Osteoblast (primary cell): ENCODE measurements around the gene CDKN2B-AS1. TPM values are rescaled to one million over a fixed set of nuclear protein-coding genes. Genes with fewer than 3 reads are reported as not detected.

Source experiments
- DNase-seq: peaks from one replicate; pipeline ENCODE4 v3.0.0; 2011; ENCODE audit warnings: low spot score, mixed read lengths; ENCODE audit not compliant: insufficient read length; ENCODE audit errors: missing footprints
- H2AFZ ChIP-seq: 2 replicates; pipeline ENCODE4 v1.6.0; 2011; ENCODE audit warnings: mild to moderate bottlenecking, low read length
- H3K27ac ChIP-seq: 2 replicates; pipeline ENCODE4 v1.5.1; 2011; ENCODE audit warnings: mild to moderate bottlenecking, low read depth, low read length, moderate library complexity
- H3K27me3 ChIP-seq: 2 replicates; pipeline ENCODE4 v1.6.0; 2012; ENCODE audit warnings: mild to moderate bottlenecking, control low read depth, inconsistent platforms, low read length, moderate library complexity; ENCODE audit not compliant: insufficient read depth
- H3K36me3 ChIP-seq: 2 replicates; pipeline ENCODE4 v1.5.1; 2011; ENCODE audit warnings: mild to moderate bottlenecking, low read length, control low read depth, moderate library complexity; ENCODE audit not compliant: insufficient read depth
- H3K4me1 ChIP-seq: 2 replicates; pipeline ENCODE4 v1.5.1; 2011; ENCODE audit warnings: mild to moderate bottlenecking, low read length, control low read depth, moderate library complexity; ENCODE audit not compliant: insufficient read depth
- H3K4me2 ChIP-seq: 2 replicates; pipeline ENCODE4 v1.6.0; 2011; ENCODE audit warnings: mild to moderate bottlenecking, low read length; ENCODE audit not compliant: insufficient read depth
- H3K4me3 ChIP-seq: fragments of 200-600 bp; sonication (generic); 3 replicates; pipeline ENCODE4 v1.5.1; 2012; ENCODE audit warnings: mild to moderate bottlenecking, low read length, inconsistent platforms; ENCODE audit not compliant: insufficient read depth
- H3K79me2 ChIP-seq: 2 replicates; pipeline ENCODE4 v1.6.0; 2012; ENCODE audit warnings: mild to moderate bottlenecking, low read length, control low read depth, inconsistent platforms; ENCODE audit not compliant: insufficient read depth
- H3K9me3 ChIP-seq: 2 replicates; pipeline ENCODE4 v1.5.1; 2011; ENCODE audit warnings: low read depth, low read length, control low read depth
- H4K20me1 ChIP-seq: 2 replicates; pipeline ENCODE4 v1.6.0; 2012; ENCODE audit warnings: mild to moderate bottlenecking, low read length, control low read depth; ENCODE audit not compliant: insufficient read depth
- total RNA-seq: library from RNA; depleted of rRNA; stranded (reverse); fragments of >200 nt; gene quantifications from 2 replicates; pipeline ENCODE4 v1.2.3, GENCODE V29; 2012
- TF ChIP-seq, protein P1 (sequence below): IDR thresholded peaks from 2 replicates; pipeline ENCODE4 v1.5.1; 2011; ENCODE audit warnings: mild to moderate bottlenecking, low read depth, low read length, moderate library complexity; ENCODE audit errors: extremely low read depth

CDKN2B-AS1 gene
- total RNA-seq, 1 donor, result 15.2 TPM

DNA sequence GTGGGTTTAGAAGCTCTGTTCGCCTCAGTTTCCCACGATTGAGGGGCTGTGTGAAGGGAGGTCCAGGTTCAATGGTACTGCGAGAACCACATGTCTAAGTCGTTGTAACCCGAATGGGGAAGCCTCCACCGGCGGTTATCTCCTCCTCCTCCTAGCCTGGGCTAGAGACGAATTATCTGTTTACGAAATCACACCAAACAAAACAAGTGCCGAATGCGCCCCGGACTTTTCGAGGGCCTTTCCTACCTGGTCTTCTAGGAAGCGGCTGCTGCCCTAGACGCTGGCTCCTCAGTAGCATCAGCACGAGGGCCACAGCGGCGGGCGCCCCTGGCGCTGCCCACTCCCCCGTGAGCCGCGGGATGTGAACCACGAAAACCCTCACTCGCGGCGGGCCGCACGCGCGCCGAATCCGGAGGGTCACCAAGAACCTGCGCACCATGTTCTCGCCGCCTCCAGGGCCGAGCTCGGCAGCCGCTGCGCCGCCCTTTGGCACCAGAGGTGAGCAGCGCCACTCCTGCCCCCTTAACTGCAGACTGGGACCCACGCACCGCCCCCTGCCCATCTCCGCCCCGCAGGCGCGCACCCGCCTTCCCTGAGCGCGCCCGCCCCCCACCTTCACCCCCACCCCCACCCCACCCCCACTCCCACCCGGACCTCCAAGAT, 567 bp upstream of the CDKN2B-AS1 start, which contains the start of gene CDKN2A:
TSS of gene CDKN2A (minus strand) at position 500 of the 663 bp plus-strand sequence.
- Histone ChIP-seq H3K4me3 (peak within 1 kb of the TSS; percentile 94), H3K4me2 (peak within 1 kb of the TSS; percentile 91), H3K36me3 (no peaks in the 10 kb centered on the region), H2AFZ (peak within 1 kb of the TSS; percentile 96), H3K9me3 (no peaks in the 10 kb centered on the region), H3K27me3 (no peaks in the 10 kb centered on the region), H4K20me1 (no peaks in the 10 kb centered on the region), H3K79me2 (peaks cover 54% of the 10 kb centered on the region), H3K4me1 (peaks cover 26% of the 10 kb centered on the region), H3K27ac (peak within 1 kb of the TSS; percentile 84)
- peak; percentile 83 for DNase-seq
- TF ChIP-seq, protein P1, sequence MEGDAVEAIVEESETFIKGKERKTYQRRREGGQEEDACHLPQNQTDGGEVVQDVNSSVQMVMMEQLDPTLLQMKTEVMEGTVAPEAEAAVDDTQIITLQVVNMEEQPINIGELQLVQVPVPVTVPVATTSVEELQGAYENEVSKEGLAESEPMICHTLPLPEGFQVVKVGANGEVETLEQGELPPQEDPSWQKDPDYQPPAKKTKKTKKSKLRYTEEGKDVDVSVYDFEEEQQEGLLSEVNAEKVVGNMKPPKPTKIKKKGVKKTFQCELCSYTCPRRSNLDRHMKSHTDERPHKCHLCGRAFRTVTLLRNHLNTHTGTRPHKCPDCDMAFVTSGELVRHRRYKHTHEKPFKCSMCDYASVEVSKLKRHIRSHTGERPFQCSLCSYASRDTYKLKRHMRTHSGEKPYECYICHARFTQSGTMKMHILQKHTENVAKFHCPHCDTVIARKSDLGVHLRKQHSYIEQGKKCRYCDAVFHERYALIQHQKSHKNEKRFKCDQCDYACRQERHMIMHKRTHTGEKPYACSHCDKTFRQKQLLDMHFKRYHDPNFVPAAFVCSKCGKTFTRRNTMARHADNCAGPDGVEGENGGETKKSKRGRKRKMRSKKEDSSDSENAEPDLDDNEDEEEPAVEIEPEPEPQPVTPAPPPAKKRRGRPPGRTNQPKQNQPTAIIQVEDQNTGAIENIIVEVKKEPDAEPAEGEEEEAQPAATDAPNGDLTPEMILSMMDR, result no peak

DNA sequence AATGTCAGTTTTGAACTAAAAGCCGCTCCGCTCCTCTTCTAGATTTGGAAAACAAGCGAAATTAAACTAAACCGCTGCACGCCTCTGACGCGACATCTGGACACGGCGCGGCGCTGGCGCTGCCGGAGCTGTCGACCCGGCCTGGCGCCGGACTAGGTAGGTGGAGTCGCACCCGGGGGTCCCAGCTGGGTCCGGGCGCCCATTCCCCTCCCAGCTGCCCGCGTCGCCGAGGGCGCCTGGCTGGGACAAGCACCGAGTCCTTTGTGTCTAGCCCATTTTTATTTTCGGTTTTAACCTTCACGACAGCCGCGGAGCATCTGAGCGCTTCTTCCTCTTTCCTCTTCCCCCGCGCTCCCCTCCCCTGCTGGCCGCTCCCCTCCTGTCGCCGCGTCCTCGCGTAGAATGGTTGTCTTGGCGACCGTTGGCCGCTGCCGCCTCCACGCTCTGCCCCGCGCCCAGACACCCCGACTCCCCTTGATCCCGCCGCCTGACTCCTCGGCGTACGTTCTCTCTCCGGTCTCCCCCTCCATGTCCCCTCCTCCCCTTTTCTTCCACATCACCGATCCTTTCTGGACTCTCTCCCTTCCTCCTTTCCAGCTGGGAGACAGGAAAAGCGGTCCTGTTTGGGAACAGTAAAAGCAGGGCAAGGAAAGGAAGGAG, 545 bp downstream of the CDKN2B-AS1 start:
- Histone ChIP-seq H3K27ac (peak overlapping the region; percentile 84), H3K4me2 (peak overlapping the region; percentile 78), H3K27me3 (no peaks in the 10 kb centered on the region), H3K36me3 (no peaks in the 10 kb centered on the region), H3K4me1 (peaks cover 23% of the 10 kb centered on the region), H3K79me2 (peaks cover 45% of the 10 kb centered on the region), H3K9me3 (no peaks in the 10 kb centered on the region), H3K4me3 (peak overlapping the region; percentile 94), H4K20me1 (no peaks in the 10 kb centered on the region), H2AFZ (peak overlapping the region; percentile 96)
- TF ChIP-seq, protein P1, result no peak
- DNase-seq, result peak; percentile 92

DNA sequence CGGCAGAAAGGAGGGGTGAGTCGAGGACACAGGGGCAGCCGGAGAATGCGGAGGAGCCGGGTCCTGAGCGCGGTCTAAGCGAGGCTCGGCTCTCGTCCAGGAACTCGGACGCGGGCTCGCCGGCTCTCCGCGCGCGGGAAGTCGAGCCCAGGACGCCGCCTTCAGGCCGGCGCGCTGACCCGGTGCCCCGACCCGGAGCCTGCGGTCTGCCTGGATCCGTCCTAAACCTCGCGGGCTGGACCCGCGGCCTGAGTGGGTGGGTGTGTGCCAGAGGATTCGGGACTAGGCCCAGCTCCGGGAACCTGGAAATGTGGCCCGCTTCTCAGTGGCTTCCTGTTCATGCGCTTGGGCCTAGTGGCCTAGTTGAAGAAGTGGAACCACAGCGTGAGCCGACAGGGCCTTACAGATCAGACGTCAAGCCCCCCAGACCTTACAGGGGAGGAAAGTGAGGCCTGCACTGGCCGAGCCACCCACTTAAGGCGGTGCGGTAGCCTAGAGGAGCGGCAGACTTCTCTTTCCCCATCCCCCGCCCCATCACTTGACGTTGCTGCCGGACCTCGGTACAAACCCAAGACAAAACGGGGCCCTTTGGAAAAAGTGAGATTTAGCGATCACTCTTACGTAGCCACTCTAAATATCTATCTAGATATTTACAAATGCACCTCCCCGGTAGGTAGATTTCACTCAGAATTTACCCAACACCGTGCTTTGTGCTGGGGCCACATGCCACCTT, 1.2 kb downstream of the CDKN2B-AS1 start:
- Histone ChIP-seq H3K27ac (peak overlapping the region; percentile 84), H3K36me3 (no peaks in the 10 kb centered on the region), H3K9me3 (no peaks in the 10 kb centered on the region), H3K4me2 (peak overlapping the region; percentile 78), H2AFZ (peak overlapping the region; percentile 96), H3K4me1 (peaks cover 23% of the 10 kb centered on the region), H3K4me3 (peak overlapping the region; percentile 94), H4K20me1 (no peaks in the 10 kb centered on the region), H3K79me2 (peaks cover 45% of the 10 kb centered on the region), H3K27me3 (no peaks in the 10 kb centered on the region)
- TF ChIP-seq, protein P1, result peak; percentile 20
- peak; percentile 88 for DNase-seq

DNA sequence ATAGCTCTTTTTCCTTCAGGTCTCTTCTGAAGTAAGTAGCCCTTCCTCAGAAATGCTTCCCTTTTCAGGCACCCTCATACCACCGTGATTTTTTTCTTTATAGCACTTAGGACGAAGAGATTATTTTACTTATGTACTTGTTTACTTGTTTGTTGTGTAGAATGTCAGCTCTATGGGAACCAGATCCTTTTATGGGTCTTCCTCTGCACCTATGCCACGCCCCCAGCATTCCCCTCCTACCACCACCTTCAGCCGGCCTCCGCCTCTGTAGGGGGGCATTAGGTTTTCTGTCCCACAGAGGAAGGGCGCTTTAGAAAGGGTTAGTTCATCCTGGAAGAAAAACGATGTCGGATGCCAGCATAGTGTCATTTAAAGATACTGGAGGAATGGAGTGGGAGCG, 1.8 kb downstream of the CDKN2B-AS1 start:
- H2AFZ ChIP-seq, result no peak overlapping the region
- TF ChIP-seq, protein P1, result no peak
- peaks cover 45% of the 10 kb centered on the region for H3K79me2 ChIP-seq
- no peaks in the 10 kb centered on the region for H3K36me3 ChIP-seq
- DNase-seq, result no peak
- H3K9me3 ChIP-seq, result no peaks in the 10 kb centered on the region
- H3K27ac ChIP-seq, result no peak overlapping the region
- H4K20me1 ChIP-seq, result no peaks in the 10 kb centered on the region
- peak overlapping the region; percentile 78 for H3K4me2 ChIP-seq
- peaks cover 18% of the 10 kb centered on the region for H3K4me1 ChIP-seq
- H3K27me3 ChIP-seq, result no peaks in the 10 kb centered on the region
- peak overlapping the region; percentile 94 for H3K4me3 ChIP-seq
